GM19351 (cell line): ENCODE results near the gene COG7.

Experiments
- ATAC-seq: cut with Tn5 transposase; IDR thresholded peaks from one replicate; pipeline ENCODE4 v1.9.1; 2021; ENCODE audit warnings: mild to moderate bottlenecking, moderate library complexity; ENCODE audit not compliant: unreplicated experiment

COG7 gene

DNA sequence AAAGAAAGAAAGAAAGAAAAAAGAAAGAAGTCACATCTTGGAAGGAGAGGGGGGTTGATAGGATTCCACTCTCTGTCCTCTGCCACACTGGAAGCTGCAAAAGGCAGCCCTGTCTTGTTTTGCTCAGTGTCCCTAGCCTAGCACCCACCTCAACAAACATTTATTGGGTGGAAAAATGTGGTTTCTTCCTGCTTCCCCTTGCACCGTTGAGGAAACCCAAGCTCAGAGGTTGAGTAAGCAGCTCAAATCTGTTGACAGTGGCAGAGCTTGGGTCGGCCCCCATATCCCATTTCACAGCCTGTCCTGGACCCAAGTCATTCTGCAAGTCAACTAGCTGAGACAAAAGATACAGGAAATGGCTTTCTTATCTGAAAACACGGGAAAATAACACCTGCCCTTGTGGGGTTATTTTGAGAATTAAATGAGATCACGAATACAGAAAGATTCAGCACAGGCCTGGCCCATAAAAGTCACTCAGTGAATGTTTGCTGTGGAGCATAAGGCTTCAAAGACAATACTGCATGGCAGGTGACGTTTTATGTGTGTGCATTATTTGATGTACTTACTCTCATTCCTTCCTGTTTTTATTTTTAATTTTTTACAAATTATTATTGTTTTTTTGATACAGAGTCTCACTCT lies 87.3 kb downstream of the COG7 start:
- ATAC-seq = no peak

DNA sequence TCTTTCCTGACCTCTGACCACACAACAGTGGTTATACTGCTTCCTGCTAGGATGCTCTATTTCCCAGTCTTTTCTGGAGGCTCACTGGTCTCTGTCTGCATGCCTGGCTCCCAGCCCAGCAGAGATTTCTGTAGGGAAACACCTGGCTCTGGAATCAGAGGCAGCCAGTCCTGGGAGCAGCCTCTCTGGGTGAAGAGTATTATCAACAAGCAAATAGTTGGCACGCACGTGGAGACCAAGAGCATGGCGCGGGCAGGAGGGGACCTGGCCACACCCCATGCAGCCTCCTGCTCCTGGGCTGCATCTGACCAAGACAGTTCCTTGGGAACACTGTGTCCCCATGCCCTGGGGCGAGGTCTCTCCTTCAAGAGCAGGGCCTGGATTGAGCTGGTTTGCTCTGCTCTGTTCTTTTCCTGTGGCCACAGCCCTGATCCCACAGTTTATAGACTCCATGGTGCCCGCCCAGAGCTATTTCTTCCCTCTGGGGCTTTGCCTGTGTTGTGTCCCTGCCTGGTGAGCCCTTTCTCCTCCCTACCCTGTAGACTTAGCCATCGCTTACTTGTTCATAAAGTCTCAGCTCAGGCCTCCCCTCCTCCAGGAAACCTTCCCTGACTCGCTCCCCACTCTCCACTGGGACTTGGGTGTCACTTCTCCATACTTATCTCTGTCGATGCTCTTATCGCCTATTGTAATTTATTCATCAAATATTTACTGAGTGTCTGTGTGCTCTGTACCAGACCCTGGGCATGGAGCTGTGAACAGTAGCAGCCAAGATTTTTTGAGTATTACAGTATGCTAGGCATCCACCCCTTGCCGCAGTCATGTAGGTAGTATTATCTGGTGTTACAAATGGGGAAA lies 90.3 kb downstream of the COG7 start:
- ATAC-seq = no peak

DNA sequence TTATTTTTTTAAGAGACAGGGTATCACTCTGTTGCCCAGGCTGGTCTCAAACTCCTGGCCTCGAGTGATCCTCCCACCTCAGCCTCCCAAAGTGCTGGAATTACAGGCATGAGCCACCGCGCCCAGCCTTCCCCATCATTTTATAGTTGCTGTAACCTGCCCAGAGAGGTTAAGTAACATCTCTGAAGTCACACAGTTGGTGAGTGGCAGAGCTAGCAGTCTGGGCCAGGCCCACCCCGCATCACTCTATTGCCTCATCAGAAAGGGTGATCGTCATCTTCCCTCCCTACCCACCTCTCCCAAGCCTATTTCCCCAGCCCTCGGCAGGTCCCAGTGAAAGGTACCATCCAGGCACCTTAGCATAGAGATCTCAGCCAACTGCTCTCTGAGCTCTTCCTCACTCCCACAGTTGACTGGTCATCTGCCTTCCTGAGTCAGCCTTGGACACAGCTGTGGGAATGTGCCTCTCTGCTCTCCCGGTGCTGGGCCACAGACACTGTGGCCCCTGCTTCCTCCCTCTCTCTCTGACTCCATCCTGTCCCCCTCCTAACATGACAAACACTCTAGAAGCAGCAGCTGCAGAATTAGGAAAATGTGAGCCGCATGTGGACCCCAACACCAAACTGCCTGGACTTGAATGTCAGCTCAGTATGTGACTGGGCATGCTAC lies 93.8 kb downstream of the COG7 start:
- ATAC-seq = no peak

DNA sequence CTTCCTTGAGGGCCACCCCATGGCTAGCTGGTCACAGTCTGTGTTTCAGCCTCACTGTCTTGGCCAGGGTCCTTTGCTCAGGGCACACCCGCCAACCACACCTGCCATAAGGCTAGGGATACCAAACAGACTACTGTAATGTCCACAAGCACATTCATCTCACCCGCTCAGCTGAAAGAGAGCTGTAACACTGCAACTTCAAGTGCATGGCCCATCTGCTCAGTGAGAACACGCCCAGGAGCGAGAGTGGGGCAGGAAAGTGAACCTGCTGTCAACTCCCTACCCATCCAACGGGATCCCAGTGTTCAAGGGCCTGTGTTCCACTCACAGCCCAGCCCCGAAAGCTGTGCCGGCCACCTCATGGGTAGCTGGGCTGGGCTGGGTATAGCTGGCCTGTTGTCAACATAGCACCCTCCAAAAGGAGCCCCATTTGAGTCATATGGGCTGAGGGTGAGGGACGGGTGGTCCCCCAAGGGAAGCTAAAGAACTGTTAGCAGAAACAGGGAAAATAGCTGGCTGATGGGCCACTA lies 95.2 kb downstream of the COG7 start:
- no peak for ATAC-seq

DNA sequence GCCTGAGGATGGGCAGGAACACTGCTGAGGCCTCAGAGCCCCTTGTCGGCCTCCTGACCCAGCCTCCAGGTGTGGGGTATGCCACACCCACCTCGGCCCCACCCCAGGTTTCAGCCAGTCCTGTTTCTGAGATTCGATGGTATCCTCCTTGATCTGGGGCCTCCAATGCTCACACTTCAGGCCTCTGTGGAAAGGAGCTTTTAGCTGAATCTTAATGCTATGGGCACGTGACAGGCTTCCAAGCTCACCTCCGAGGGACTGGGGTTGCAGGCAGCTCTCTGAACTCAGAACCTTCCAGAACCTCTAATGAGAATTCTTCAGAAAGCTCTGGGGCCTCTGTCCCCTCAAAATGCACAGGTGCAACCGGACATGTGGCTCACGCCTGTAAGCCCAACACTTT lies 96.0 kb downstream of the COG7 start:
- ATAC-seq = no peak

DNA sequence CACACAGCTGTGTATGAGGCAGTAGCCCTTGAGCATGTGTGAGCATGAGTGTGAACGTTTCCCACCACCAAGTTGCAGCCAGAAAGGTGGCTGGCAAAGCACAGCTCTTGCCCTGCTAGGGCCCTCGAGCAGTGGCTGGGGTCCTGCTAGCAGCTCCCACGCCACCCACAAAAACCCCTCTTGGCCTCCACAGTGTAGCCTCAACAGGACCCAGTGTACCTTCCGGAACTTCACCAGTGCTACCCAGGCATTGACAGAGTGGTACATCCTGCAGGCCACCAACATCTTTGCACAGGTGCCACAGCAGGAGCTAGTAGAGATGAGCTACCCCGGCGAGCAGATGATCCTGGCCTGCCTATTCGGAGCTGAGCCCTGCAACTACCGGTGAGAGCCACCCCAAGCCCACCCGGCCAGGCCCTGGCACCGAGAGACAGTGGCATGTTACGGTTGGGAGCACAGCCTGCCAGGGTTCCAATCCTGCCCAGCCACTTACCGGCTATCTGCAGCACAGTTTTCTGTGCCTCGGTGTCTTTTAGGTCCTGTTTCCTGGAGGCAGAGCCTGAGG lies 97.8 kb downstream of the COG7 start:
- ATAC-seq = no peak

DNA sequence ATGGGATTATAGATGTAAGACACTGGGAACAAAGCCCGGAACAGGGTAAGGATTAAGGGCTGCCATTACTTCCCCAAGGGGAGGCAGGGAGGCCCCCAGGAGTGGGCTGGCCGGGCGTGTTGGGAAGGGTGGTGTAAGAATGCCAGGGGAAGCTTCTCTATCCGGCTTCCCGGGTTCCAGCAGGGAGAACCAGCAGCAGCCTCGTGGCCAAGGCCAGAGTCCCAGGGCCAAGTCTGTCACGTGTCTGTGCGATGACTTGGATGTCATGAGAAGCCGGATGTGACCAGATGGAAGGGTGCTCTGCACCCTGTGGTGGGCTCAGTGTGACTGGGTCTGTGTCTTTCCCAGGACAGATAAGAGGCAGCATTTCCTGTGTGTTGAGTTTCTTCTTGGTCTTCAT lies 98.7 kb downstream of the COG7 start:
- ATAC-seq = no peak

DNA sequence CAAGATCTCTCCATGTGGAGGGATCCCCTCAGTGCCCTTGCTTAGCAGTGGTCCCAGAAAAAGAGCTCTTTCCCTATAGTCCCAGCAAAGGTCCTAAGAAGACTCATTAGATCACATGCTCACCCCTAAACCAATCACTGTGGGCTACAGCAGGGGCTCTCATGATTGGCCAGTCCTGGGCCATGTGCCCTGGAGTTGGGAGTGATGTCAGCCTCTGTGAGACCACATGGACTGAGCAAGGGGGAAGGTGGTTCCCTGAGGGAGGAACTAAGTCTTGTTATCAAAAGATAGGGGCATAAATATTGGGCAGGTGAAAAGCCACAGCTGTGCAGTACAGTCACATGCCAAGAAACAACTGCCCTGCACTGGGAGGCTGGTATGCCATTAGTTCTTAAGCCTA lies 99.5 kb downstream of the COG7 start:
- no peak for ATAC-seq

DNA sequence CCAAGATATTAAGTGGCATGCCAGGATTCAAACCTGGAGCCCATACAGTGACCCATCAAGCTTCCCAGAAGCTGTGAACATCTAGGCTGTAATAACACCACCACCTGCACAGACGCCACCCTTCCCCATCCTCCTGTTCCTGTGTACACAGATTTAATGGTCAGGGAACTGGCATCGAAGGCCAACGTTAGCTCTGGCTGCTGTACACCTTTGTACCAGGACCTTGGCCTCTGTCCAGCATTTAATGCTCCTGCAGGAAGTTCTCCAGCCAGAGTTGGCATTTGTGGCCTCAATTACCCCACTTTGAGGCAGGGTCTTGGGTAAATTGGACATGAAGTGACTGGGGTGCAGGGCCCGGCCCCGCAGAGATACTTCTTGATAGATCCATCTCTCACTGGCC lies 101.6 kb downstream of the COG7 start:
- ATAC-seq = no peak

DNA sequence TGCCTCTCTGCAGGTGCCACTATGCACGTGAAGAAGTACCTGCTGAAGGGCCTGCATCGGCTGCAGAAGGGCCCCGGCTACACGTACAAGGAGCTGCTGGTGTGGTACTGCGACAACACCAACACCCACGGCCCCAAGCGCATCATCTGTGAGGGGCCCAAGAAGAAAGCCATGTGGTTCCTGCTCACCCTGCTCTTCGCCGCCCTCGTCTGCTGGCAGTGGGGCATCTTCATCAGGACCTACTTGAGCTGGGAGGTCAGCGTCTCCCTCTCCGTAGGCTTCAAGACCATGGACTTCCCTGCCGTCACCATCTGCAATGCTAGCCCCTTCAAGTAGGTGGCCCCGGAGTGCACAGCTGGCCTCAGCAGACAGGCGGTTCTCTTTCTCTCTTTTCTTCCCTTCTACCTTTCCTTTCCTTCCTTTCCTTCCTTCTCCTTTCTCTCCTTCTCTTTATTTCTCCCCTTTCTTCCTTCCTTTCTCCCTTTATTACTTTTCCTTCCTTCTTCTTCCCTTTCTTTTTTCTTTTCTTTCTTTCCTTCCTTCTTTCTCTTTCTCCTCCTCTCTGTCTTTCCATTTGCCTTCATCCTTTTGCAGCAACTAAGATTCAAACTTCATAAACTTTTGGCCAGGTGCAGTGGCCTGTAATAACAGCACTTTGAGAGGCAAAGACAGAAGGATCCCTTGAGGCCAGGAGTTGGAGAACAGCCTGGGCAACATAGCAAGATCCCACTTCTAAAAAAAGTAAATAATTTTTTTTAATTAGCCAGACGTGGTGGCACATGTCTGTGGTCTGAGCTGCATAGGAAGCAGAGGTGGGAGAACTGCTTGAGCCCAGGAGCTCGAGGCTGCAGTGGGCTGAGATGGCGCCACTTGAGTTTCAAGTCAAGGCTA lies 104.2 kb downstream of the COG7 start:
- no peak for ATAC-seq

DNA sequence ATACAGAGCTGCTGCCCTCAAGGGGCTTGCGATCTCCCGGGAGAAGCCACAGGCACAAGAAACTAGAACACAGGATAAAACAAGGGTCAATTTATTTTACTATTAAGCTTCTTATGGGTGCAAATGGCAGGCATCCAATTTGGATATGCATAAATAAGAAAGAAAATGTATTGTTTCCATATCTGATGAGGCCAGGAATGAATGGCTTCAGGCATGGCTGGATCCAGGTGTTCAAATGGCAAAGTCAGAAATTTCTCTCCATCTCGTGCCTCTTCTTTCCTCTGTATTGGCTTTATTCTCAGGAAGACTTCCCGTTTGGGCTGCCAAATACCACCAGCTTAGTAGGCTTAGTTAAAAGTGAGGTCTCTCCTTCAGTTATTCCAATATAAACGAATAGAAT lies 107.8 kb downstream of the COG7 start:
- no peak for ATAC-seq

DNA sequence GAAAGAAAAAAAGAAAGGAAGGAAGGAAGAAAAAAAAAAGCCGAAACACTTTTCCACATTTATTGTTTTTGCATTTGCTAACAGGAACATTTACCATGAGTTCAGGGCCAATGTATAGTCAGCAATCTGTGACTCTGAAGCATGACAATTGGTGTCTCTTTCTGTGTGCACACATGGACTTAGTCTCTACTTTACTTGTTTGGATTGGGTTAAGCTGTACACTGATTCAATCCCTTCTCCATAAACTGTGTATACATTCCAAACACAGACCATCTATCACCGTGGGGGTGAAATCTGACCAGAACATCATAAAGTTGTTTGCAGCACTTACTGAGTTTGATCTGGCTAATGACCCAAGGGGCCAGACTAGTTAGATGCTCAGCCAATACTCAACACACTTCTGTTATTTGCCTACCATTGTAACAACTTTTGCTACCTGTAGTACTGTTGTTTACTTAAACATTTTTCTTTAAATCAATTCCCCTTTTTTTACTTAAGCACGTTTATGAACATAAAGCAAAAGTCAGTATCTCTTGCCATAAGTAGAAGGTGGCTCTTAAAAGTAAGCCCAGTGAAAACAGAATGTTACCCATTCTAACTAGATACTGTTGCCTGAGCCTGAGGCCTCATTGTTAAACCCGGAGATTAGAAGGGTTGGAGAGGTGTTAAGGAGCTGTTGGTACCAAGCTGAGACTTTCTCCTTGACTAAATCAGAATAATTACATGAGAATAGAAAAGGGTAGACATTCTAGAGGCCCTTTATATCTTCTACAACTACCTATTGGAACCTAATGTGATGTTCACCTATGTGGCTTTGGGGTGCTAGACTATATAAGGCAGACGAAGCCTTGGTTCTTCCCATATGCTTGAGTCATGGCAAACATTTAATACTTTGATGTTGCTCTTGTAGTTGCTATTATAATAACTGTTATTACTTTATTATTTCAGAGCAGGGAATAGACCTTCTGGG lies 109.1 kb downstream of the COG7 start:
- ATAC-seq = no peak

DNA sequence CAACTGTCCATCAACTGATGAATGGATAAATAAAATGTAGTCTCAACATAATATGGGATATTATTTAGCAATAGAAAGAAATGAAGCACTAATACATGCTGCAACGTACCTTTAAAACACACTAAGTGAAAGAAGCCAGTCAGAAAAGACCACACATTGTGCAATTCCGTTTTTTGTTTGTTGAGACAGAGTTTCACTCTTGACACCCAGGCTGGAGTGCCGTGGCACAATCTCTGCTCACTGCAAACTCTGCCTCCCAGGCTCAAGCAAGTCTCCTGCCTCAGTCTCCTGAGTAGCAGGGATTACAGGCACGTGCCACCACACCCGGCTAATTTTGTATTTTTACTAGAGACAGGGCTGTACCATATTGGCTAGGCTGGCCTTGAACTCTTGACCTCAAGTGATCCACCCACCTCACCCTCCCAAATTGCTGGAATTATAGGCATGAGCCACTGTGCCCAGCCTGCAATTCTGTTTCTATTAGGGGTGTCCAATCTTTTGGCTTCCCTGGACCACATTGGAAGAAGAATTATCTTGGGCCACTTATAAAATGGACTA lies 110.8 kb downstream of the COG7 start:
- no peak for ATAC-seq

DNA sequence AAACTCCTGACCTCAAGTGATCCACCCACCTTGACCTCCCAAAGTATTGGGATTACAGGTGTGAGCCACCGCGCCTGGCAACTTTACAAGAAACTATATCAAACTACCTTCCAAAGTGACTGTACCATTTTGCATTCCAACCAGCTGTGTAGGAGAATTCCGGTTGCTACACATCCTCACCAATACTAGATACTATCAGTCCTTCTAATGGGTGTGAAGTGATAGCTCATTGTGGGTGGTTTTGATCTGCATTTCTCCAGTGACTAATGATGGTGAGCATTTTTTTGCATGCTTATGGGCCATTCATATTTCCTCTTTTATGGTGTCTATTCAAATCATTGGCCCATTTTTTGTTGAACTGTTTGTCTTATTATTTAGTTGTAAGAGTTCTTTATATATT lies 113.2 kb downstream of the COG7 start:
- ATAC-seq = no peak
